ENCODE results near the gene MRRF. TPM values are rescaled to one million over a fixed set of nuclear protein-coding genes. Genes with fewer than 3 reads are reported as not detected.

The MRRF gene
- total RNA-seq, 1 donor from 2014 or later: 52.7 TPM

DNA sequence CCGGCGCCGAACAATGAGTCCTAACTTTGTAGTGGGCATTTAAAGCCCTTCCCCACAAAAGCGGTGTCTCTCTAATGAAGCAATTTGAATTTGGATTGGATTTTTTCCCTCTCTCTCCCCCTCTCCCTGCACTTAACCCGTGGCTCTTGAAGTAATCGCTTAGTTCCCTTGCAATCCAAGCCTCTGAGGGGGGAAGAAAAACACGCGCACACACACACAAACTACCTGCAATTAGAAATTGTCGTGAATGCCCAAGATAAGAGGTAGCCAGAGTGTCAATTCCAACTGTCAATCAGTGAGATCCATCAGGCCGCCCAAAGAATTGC lies 37.1 kb upstream of the MRRF start:
- no peak overlapping the region for H3K4me3 ChIP-seq (ENCODE audit: low read depth, low read length)
- H3K36me3 ChIP-seq (ENCODE audit: control insufficient read depth, insufficient read depth, low read length): no peaks in the 10 kb centered on the region
- no peak for FAIRE-seq
- peaks cover 53% of the 10 kb centered on the region for H3K27me3 ChIP-seq (ENCODE audit: control insufficient read depth, insufficient read depth, low read length)
- TF ChIP-seq, protein P1, sequence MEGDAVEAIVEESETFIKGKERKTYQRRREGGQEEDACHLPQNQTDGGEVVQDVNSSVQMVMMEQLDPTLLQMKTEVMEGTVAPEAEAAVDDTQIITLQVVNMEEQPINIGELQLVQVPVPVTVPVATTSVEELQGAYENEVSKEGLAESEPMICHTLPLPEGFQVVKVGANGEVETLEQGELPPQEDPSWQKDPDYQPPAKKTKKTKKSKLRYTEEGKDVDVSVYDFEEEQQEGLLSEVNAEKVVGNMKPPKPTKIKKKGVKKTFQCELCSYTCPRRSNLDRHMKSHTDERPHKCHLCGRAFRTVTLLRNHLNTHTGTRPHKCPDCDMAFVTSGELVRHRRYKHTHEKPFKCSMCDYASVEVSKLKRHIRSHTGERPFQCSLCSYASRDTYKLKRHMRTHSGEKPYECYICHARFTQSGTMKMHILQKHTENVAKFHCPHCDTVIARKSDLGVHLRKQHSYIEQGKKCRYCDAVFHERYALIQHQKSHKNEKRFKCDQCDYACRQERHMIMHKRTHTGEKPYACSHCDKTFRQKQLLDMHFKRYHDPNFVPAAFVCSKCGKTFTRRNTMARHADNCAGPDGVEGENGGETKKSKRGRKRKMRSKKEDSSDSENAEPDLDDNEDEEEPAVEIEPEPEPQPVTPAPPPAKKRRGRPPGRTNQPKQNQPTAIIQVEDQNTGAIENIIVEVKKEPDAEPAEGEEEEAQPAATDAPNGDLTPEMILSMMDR (IDR thresholded peaks at IDR 0.05; ENCODE audit: insufficient read depth, low read length, severe bottlenecking): no peak
- no peak for DNase-seq (ENCODE audit: low read depth)

DNA sequence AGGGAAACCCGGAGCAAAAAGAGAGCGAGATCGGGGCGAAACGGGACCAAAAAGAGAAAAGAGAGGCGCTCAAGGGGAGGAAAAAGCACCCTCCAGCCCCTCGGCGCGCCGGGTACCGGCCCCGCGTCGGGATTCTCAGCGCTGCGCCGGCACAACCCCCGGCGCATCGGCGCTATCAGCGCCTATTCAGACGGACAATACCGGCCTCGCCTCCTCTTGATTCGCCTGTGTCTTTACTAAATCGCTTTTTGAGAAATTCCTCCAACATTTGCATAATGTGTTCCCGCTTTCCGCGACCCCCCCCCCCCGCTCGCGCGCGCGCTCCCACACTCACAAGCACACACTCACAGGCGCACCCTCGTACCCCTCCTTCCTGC lies 36.5 kb upstream of the MRRF start:
- no peak overlapping the region for H3K4me3 ChIP-seq (ENCODE audit: low read depth, low read length)
- TF ChIP-seq, protein P1 (IDR thresholded peaks at IDR 0.05; ENCODE audit: insufficient read depth, low read length, severe bottlenecking): no peak
- H3K36me3 ChIP-seq (ENCODE audit: control insufficient read depth, insufficient read depth, low read length): no peaks in the 10 kb centered on the region
- peaks cover 52% of the 10 kb centered on the region for H3K27me3 ChIP-seq (ENCODE audit: control insufficient read depth, insufficient read depth, low read length)
- no peak for DNase-seq (ENCODE audit: low read depth)
- FAIRE-seq: no peak

GRCh38 chr9:122228568-122229484 lies 35.9 kb upstream of the MRRF start, which contains the start of gene LHX6:
Gene LHX6 (minus strand): TSS chr9:122228957. CDS start chr9:122228740, 217 bp downstream.
- DNase-seq (ENCODE audit: low read depth) (peak; percentile 29), FAIRE-seq (no peak)
- Histone ChIP-seq H3K4me3 (ENCODE audit: low read depth, low read length) (peak within 1 kb of the TSS; percentile 6), H3K27me3 (ENCODE audit: control insufficient read depth, insufficient read depth, low read length) (peaks cover 47% of the 10 kb centered on the region), H3K36me3 (ENCODE audit: control insufficient read depth, insufficient read depth, low read length) (no peaks in the 10 kb centered on the region)
- TF ChIP-seq, protein P1 (IDR thresholded peaks at IDR 0.05; ENCODE audit: insufficient read depth, low read length, severe bottlenecking): no peak

GRCh38 chr9:122229485-122229837 lies 35.2 kb upstream of the MRRF start:
- H3K36me3 ChIP-seq (ENCODE audit: control insufficient read depth, insufficient read depth, low read length): no peaks in the 10 kb centered on the region
- peaks cover 42% of the 10 kb centered on the region for H3K27me3 ChIP-seq (ENCODE audit: control insufficient read depth, insufficient read depth, low read length)
- DNase-seq (ENCODE audit: low read depth) (no peak), FAIRE-seq (no peak)
- no peak overlapping the region for H3K4me3 ChIP-seq (ENCODE audit: low read depth, low read length)
- TF ChIP-seq, protein P1 (IDR thresholded peaks at IDR 0.05; ENCODE audit: insufficient read depth, low read length, severe bottlenecking): no peak

GRCh38 chr9:122232796-122233306 lies 31.8 kb upstream of the MRRF start:
- DNase-seq (ENCODE audit: low read depth) (no peak), FAIRE-seq (no peak)
- Histone ChIP-seq H3K36me3 (ENCODE audit: control insufficient read depth, insufficient read depth, low read length) (no peaks in the 10 kb centered on the region), H3K4me3 (ENCODE audit: low read depth, low read length) (no peak overlapping the region), H3K27me3 (ENCODE audit: control insufficient read depth, insufficient read depth, low read length) (peaks cover 14% of the 10 kb centered on the region)
- TF ChIP-seq, protein P1 (IDR thresholded peaks at IDR 0.05; ENCODE audit: insufficient read depth, low read length, severe bottlenecking): no peak
